GM12873 (cell line): ENCODE data around the gene ATP2A3.

ENCODE experiments used
- TF ChIP-seq, protein P1 (sequence below): IDR thresholded peaks from 2 replicates; pipeline ENCODE4 v1.5.1; 2012; ENCODE audit warnings: low read depth, mild to moderate bottlenecking, moderate library complexity, low read length, control low read depth; ENCODE audit not compliant: insufficient read depth; ENCODE audit errors: missing control alignments

The ATP2A3 gene

DNA sequence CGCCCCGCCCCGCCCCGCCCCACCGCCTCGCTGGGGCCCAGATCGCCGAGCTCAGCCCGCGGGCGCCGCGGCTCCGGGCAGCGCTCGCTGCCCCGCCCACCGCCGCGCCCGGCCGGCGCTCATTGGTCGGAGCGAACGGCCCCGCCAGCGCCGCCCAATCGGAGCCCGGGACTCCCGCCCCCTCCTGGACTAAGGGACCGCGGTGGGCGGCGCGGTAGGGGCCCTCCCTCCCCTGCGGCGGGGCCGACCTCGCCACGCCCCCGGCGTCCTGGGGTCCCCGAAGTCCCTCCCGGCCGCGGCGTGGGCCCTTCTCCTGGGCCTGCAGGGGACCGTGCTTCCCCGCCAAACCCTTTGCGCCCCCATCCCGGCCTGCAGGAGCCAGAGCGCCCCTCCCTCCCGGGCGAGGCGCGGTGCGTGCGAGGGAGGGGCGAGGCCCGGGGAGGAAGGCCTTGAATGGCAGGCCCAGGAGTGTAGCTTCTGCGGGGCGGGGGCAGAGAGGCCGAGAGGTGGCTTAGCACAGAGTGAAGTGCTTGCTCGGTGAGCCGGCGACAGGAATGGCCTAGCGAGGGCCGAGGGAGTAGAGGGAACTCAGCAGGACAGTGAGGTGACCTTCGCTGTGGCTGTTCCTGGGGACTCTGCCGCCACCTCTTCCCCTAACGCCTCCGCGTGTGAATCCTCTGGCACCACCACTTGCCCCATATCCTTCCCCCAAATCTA, 71.1 kb downstream of the ATP2A3 start, which contains the start of gene CAMKK1:
TSS of gene CAMKK1 (minus strand) at position 51 of the 717 bp plus-strand sequence. CDS start 7,366 bp downstream, outside the sequence.
- TF ChIP-seq, protein P1, sequence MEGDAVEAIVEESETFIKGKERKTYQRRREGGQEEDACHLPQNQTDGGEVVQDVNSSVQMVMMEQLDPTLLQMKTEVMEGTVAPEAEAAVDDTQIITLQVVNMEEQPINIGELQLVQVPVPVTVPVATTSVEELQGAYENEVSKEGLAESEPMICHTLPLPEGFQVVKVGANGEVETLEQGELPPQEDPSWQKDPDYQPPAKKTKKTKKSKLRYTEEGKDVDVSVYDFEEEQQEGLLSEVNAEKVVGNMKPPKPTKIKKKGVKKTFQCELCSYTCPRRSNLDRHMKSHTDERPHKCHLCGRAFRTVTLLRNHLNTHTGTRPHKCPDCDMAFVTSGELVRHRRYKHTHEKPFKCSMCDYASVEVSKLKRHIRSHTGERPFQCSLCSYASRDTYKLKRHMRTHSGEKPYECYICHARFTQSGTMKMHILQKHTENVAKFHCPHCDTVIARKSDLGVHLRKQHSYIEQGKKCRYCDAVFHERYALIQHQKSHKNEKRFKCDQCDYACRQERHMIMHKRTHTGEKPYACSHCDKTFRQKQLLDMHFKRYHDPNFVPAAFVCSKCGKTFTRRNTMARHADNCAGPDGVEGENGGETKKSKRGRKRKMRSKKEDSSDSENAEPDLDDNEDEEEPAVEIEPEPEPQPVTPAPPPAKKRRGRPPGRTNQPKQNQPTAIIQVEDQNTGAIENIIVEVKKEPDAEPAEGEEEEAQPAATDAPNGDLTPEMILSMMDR, result no peak

DNA sequence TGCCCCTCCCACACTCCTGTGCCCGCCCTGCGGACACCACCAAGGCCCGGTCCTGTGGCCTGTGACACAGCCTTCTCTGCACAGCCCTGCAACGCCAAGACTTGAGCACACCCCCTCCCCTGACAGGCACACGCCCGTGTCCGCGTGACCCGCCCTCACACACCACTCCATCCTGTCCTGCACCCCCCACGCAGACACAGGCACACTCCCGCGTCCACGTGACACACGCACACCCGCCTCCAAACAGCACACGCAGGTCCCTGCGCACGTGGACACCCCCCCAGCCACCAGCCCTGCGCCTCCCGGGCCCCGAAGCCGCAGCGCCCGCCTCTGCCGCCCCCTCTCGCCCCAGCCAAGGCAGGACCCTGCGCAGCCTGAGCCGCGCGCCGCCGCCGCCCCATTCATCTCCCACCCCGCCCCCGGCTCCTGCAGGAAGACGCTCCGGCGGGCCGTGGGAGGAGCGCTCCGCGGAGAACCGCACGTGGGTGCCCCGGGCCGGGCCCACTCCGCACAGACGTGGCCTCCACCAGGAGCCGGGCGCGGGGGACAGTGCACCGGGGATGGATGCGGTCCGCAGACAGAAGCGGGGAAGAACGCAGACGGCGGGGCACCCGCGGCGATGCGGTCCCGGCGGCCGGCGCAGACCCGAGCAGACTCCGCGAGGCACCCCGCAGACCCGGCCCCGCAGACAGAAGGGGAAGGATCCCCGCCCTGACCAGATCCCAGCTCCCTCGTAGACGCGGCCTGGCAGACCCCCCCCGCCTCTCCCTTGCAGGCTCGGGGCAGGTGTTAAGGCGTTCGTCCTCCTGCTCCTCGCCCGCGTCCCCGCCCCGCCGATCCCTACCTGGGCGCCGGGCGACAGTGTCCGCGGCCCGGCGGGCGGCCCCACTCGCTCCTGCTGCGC, 71.9 kb downstream of the ATP2A3 start:
- TF ChIP-seq, protein P1, result no peak

DNA sequence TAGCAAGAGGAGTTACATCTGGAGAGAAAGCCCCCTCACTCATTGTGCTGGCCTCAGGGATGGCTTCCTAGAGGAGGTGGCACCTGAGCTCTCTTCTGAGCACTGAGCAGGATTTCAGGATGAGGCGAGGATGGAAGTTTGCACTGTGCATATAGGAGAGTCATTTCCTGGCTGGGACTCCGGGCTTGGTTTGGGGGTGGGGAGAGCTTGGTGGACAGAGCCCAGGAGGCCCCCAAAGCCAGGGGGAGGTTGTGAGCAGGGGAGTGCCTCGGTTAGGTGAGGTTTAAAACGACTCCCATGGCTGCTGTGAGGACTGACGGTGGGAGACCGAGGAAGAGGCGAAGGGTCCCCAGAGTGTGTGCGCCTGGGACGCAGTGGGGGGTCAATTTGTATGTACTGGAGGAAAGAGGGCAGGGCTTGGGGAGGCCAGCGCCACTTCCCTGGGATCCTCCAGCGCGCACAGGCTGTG, 72.6 kb downstream of the ATP2A3 start:
- TF ChIP-seq, protein P1, result no peak

DNA sequence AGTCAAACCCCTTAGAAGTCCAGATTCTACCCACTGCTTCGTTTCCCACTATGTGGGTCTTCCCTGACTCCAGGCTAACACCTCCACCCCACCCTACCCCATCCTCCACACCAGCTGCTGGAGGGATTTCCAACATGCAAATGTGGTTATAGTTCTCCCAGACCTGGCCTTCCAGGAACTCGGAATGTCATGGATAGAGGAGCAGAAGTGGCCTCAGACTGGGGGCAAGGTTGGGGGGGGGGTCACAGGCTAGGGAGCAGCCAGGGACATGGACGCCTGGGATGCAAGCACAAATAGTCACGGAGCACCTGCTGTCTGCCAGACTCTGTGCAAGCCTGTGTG, 73.4 kb downstream of the ATP2A3 start:
- TF ChIP-seq, protein P1, result no peak

DNA sequence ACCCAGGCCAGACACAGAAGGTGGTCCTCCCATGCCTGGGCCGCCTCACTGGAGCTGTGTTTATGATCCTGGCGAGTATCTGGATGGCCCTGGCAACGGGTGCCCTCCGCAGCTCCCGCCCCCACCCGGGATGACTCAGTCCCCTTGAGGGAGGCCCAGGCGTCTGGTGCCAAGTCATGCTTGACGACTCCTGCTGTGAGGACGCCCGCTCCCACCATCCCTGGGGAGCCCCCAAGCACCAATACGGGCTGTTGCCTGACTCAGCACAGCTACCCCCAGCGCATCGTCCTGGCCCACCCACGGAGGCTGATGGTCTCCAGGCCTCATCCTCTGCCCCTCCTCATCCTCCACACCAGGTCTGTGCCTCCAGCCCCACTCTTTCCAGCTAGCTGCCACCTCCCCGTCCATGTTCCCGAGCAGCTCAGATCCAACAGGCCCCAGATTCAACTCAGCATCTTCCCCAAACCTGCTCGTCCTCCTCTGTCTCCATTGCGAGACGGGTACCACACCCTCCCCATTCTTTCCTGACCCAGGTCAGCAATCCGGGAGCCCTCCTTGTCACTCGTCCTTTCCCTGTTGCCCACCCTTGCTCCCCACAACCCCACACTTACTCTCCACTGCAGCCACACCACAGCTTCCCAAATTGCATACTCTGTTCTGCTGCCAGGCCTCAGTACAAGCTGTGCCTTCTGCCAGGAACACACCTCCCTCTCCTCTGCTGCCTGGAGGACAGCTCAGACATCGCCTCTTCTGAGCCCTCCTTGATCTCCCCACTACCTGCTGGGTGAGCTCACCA, 74.0 kb downstream of the ATP2A3 start:
- TF ChIP-seq, protein P1, result no peak

DNA sequence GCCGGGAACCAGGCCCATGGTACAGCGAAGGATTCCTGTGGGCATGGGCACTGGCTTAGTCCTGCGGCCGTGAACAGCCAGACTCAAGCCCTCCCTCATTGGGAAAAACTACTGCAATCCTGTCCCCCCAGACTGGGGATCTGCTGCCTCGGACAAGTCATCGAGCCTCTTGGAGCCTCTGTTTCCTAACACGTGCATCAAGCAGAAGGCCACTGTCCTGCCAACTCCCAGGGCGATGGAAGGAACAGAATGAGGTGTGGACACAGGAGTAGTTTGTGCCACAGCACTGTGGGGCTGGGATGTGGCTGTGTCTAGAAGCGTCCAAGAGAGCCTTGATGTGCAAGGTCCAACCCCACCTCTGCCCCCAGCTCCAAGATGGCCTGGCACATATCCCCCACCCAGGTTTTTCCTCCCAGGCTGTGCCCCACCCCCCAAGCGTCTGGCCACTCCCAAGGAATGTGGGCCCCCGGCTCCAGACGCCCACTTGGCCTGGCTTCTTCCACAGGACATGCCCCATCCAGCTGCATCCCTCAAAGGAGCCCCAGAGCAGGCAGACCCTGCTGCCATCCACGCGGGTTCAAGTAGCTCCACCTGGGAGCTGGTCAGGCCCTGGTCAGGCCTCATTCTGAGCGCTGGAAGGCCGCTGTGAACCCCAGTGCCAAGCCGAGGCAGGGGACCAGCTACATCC, 74.8 kb downstream of the ATP2A3 start:
- TF ChIP-seq, protein P1, result no peak
